CD4-positive, CD25-positive, alpha-beta regulatory T cell (primary cell): Measurements from ENCODE around the gene CHADL. TPM values are rescaled to one million over a fixed set of nuclear protein-coding genes. Genes with fewer than 3 reads are reported as not detected.

Source experiments
- ATAC-seq, 2 donors: fragments of 150-1000 bp; cut with Tn5 transposase; one replicate each; pipeline ENCODE4 v1.10.0; 2021; ENCODE audit warnings: low read depth in 2 of 2, moderate number of reproducible peaks in 2 of 2, moderate library complexity in 1 of 2
- DNase-seq, 3 donors: peaks; one replicate each; pipeline versions ENCODE4 v3.0.0 to v3.0.0-alpha.2; 2012 to 2022; ENCODE audit warnings: mixed read lengths in 1 of 3
- H3K27ac ChIP-seq: one replicate; pipeline ENCODE4 v1.7.0; 2013; ENCODE audit warnings: mild to moderate bottlenecking, low read length; ENCODE audit not compliant: insufficient read depth, poor library complexity, severe bottlenecking
- H3K27me3 ChIP-seq: one replicate; pipeline ENCODE4 v1.7.0; 2013; ENCODE audit warnings: low read length; ENCODE audit not compliant: control insufficient read depth, insufficient read depth
- H3K36me3 ChIP-seq: one replicate; pipeline ENCODE4 v1.7.0; 2013; ENCODE audit warnings: mild to moderate bottlenecking, low read length, moderate library complexity; ENCODE audit not compliant: control insufficient read depth, insufficient read depth
- H3K4me1 ChIP-seq: 2 replicates; pipeline ENCODE4 v1.7.0; 2013; ENCODE audit warnings: mild to moderate bottlenecking, low read length; ENCODE audit not compliant: insufficient read depth, control insufficient read depth, poor library complexity, severe bottlenecking
- H3K4me3 ChIP-seq: one replicate; pipeline ENCODE4 v1.7.0; 2013; ENCODE audit warnings: low read depth, mild to moderate bottlenecking, low read length, moderate library complexity
- H3K9me3 ChIP-seq, 2 experiments: 1 replicate in 1 of 2; 2 replicates in 1 of 2; pipeline ENCODE4 v1.7.0; 2013; ENCODE audit warnings: low read length in 2 of 2, mild to moderate bottlenecking in 1 of 2, moderate library complexity in 1 of 2; ENCODE audit not compliant: control insufficient read depth in 2 of 2
- H3K27ac Mint-ChIP-seq, 3 donors: one replicate each; pipeline ENCODE4 v1.8.0; 2020 to 2022; ENCODE audit warnings: mild to moderate bottlenecking in 3 of 3, mixed read lengths in 3 of 3, moderate library complexity in 2 of 3
- H3K27me3 Mint-ChIP-seq: one replicate; pipeline ENCODE4 v1.8.0; 2022; ENCODE audit warnings: mild to moderate bottlenecking, mixed read lengths
- H3K36me3 Mint-ChIP-seq: one replicate; pipeline ENCODE4 v1.8.0; 2020; ENCODE audit warnings: mixed read lengths
- H3K4me1 Mint-ChIP-seq, 4 donors: one replicate each; pipeline ENCODE4 v1.8.0; 2020 to 2022; ENCODE audit warnings: mixed read lengths in 4 of 4, mild to moderate bottlenecking in 1 of 4
- H3K4me3 Mint-ChIP-seq, 4 donors: one replicate each; pipeline ENCODE4 v1.8.0; 2020 to 2022; ENCODE audit warnings: mild to moderate bottlenecking in 4 of 4, mixed read lengths in 4 of 4, moderate library complexity in 3 of 4
- H3K9me3 Mint-ChIP-seq, 7 donors: one replicate each; pipeline ENCODE4 v1.8.0; 2020 to 2022; ENCODE audit warnings: mixed read lengths in 7 of 7, mild to moderate bottlenecking in 3 of 7, moderate library complexity in 2 of 7
- polyA plus RNA-seq, 4 donors: library from polyadenylated mRNA; unstranded; fragments of 300-500 nt; fragmentation: Illumina TruSeq; gene quantifications; one replicate each; pipeline ENCODE4 v1.2.3, GENCODE V29; 2021
- total RNA-seq: library from RNA; stranded (reverse); gene quantifications from one replicate; pipeline ENCODE4 v1.2.3, GENCODE V29; 2022

The CHADL gene
- total and polyA plus RNA-seq, 5 donors from 2014 or later, result 0.22 to 1.2 (median 0.53) TPM

GRCh38 chr22:41234815-41235695 is 5.7 kb downstream of the CHADL start:
- no peak overlapping the region for H3K4me3 ChIP-seq
- H3K4me1 Mint-ChIP-seq, result peaks cover 0 to 12% (median 2%) of the 10 kb centered on the region in 4 donors
- H3K27me3 Mint-ChIP-seq, result no peaks in the 10 kb centered on the region
- H3K27me3 ChIP-seq, result no peaks in the 10 kb centered on the region
- ATAC-seq (no peak), DNase-seq (no peak)
- no peak overlapping the region for H3K27ac ChIP-seq
- peaks cover 7% of the 10 kb centered on the region for H3K36me3 ChIP-seq
- H3K27ac Mint-ChIP-seq, result no peak overlapping the region
- no peak overlapping the region for H3K4me3 Mint-ChIP-seq
- H3K36me3 Mint-ChIP-seq, result no peaks in the 10 kb centered on the region
- H3K4me1 ChIP-seq, result peaks cover 11% of the 10 kb centered on the region
- no peaks in the 10 kb centered on the region for H3K9me3 ChIP-seq
- H3K9me3 Mint-ChIP-seq, result peaks cover 0 to 1% (median 0%) of the 10 kb centered on the region in 7 donors

DNA sequence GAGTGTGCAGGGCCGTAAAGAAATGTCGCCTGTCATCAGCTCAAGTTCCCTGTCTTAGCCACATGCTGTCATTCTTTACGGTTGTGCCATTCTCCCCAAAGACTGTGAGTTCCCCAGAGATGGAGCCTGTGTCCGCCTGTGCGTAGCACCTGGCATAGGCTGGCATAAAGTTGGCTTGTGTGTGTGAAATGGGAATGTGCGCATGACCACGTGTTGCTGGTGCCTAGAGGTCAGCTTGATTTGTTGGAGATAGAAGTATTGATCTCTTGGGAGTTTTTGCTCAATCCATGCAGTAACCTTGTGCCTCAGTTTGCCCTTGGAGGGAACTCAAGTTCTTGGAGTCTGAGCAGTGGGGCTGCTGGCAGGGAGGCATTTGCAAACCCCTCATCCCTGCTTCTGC is 9.4 kb downstream of the CHADL start:
- Mint-ChIP-seq H3K9me3 (peaks cover 0 to 1% (median 0%) of the 10 kb centered on the region in 7 donors), H3K27ac (peak overlapping the region in 1 of 3 donors; percentile 54), H3K36me3 (no peaks in the 10 kb centered on the region), H3K27me3 (no peaks in the 10 kb centered on the region), H3K4me1 (peaks cover 0 to 4% (median 0%) of the 10 kb centered on the region in 4 donors), H3K4me3 (no peak overlapping the region)
- H3K27me3 ChIP-seq, result no peaks in the 10 kb centered on the region
- H3K4me1 ChIP-seq, result no peaks in the 10 kb centered on the region
- ATAC-seq, result no peak
- H3K36me3 ChIP-seq, result peaks cover 26% of the 10 kb centered on the region
- no peak overlapping the region for H3K27ac ChIP-seq
- DNase-seq, result no peak
- H3K9me3 ChIP-seq, result no peaks in the 10 kb centered on the region
- no peak overlapping the region for H3K4me3 ChIP-seq

DNA sequence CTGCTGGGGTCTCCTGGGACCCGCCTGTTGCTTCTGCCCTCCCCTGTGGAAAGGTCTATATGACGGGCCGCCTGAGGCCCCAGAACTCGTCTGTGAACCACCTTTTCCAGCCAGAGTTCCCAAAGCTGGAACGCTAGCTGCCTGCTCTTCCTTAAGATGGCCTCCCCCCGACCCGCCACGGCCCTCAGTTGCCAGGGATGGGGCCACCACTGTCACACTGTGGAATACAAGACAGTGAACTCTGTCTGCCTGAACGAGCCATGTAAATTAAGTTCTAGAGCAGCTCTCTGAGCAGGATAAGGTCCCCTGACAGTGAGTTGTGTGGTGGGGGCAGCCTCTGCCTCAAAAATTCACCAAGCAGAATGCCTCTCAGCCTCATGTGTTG is 10.3 kb downstream of the CHADL start:
- Mint-ChIP-seq H3K9me3 (peaks cover 0 to 1% (median 0%) of the 10 kb centered on the region in 7 donors), H3K4me3 (no peak overlapping the region), H3K27me3 (no peaks in the 10 kb centered on the region), H3K36me3 (no peaks in the 10 kb centered on the region), H3K4me1 (peaks cover 0 to 4% (median 0%) of the 10 kb centered on the region in 4 donors), H3K27ac (peak overlapping the region in 1 of 3 donors; percentile 48)
- H3K36me3 ChIP-seq, result peaks cover 31% of the 10 kb centered on the region
- no peaks in the 10 kb centered on the region for H3K4me1 ChIP-seq
- DNase-seq, result no peak
- no peak overlapping the region for H3K27ac ChIP-seq
- no peak for ATAC-seq
- no peaks in the 10 kb centered on the region for H3K27me3 ChIP-seq
- no peak overlapping the region for H3K4me3 ChIP-seq
- H3K9me3 ChIP-seq, result no peaks in the 10 kb centered on the region

GRCh38 chr22:41229730-41230400 is 10.9 kb downstream of the CHADL start:
- Mint-ChIP-seq H3K27me3 (no peaks in the 10 kb centered on the region), H3K36me3 (no peaks in the 10 kb centered on the region), H3K27ac (peak overlapping the region in 2 of 3 donors; percentile 11 to 48), H3K4me1 (peaks cover 0 to 4% (median 0%) of the 10 kb centered on the region in 4 donors), H3K4me3 (no peak overlapping the region), H3K9me3 (no peaks in the 10 kb centered on the region)
- Histone ChIP-seq H3K27ac (no peak overlapping the region), H3K4me3 (no peak overlapping the region), H3K9me3 (no peaks in the 10 kb centered on the region), H3K36me3 (peaks cover 37% of the 10 kb centered on the region), H3K27me3 (no peaks in the 10 kb centered on the region), H3K4me1 (no peaks in the 10 kb centered on the region)
- no peak for ATAC-seq
- DNase-seq, result no peak

DNA sequence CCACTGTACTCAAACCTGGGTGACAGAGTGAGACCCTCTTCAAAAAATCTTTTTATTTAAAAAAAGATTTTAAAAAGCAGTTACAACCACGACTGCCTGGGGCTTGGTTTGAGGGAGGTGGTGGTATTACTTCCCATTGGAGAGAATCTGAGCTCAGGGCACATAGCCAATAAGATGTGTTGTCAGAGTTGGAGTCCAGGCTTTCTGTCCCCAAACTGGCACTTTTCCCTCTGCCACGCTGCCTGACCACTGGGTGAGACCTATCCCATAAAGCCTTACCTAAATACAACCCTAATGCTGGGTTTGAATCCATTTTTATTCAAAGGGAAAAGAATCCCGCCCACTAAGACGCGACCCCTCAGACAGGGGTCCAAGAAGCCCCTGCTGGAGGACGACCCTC is 11.5 kb downstream of the CHADL start:
- Mint-ChIP-seq H3K27ac (no peak overlapping the region), H3K4me1 (peaks cover 0 to 4% (median 0%) of the 10 kb centered on the region in 4 donors), H3K36me3 (no peaks in the 10 kb centered on the region), H3K27me3 (no peaks in the 10 kb centered on the region), H3K9me3 (no peaks in the 10 kb centered on the region), H3K4me3 (no peak overlapping the region)
- Histone ChIP-seq H3K4me3 (no peak overlapping the region), H3K36me3 (peaks cover 43% of the 10 kb centered on the region), H3K27me3 (no peaks in the 10 kb centered on the region), H3K27ac (no peak overlapping the region), H3K9me3 (no peaks in the 10 kb centered on the region), H3K4me1 (no peaks in the 10 kb centered on the region)
- DNase-seq, result no peak
- ATAC-seq, result no peak

GRCh38 chr22:41226723-41227655 is 13.7 kb downstream of the CHADL start:
- Mint-ChIP-seq H3K27me3 (no peaks in the 10 kb centered on the region), H3K9me3 (no peaks in the 10 kb centered on the region), H3K4me3 (no peak overlapping the region), H3K36me3 (no peaks in the 10 kb centered on the region), H3K4me1 (peaks cover 0 to 4% (median 0%) of the 10 kb centered on the region in 4 donors), H3K27ac (no peak overlapping the region)
- Histone ChIP-seq H3K9me3 (no peaks in the 10 kb centered on the region), H3K27ac (no peak overlapping the region), H3K27me3 (no peaks in the 10 kb centered on the region), H3K4me1 (no peaks in the 10 kb centered on the region), H3K36me3 (peaks cover 64% of the 10 kb centered on the region), H3K4me3 (no peak overlapping the region)
- ATAC-seq (no peak), DNase-seq (no peak)

DNA sequence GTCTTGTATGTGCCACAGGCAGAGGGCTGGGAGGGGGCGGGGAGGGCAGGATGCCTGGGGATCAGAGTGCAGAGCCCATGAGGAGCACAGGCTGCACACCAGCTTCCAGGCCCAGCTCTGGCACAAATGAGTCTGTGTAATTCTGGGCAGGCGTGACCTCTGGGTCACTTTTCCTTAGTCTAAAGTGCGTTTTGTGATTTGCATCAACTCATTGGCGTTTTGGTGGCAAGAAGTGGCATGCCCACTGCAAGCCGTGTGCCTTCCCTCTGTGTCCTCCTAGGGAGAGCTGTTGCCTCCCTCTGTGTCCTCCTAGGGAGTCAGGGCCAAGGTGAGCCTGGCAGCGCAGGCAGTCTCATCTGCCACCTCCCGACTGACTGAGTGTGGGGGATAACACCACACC is 17.2 kb downstream of the CHADL start:
- H3K9me3 Mint-ChIP-seq, result no peaks in the 10 kb centered on the region
- H3K27me3 Mint-ChIP-seq, result no peaks in the 10 kb centered on the region
- H3K4me3 Mint-ChIP-seq, result no peak overlapping the region
- Histone ChIP-seq H3K4me3 (no peak overlapping the region), H3K27me3 (no peaks in the 10 kb centered on the region), H3K9me3 (no peaks in the 10 kb centered on the region), H3K4me1 (no peaks in the 10 kb centered on the region), H3K27ac (no peak overlapping the region), H3K36me3 (peaks cover 79% of the 10 kb centered on the region)
- ATAC-seq, result no peak
- peaks cover 4% of the 10 kb centered on the region for H3K36me3 Mint-ChIP-seq
- peak overlapping the region in 1 of 3 donors; percentile 44 for H3K27ac Mint-ChIP-seq
- no peak for DNase-seq
- peaks cover 0 to 6% (median 3%) of the 10 kb centered on the region in 4 donors for H3K4me1 Mint-ChIP-seq
